GM21723 (cell line): ENCODE measurements around the gene MGLL.

ENCODE experiments used
- ATAC-seq: cut with Tn5 transposase; IDR thresholded peaks from one replicate; pipeline ENCODE4 v1.9.1; 2021; ENCODE audit warnings: mild to moderate bottlenecking, moderate library complexity; ENCODE audit not compliant: unreplicated experiment

The MGLL gene

GRCh38 chr3:127744875-127745274, 77.4 kb downstream of the MGLL start:
- no peak for ATAC-seq

- no peak for ATAC-seq
These were observed 78.0 kb downstream of the MGLL start for GRCh38 chr3:127744253-127744815.

GRCh38 chr3:127743351-127744252, 78.7 kb downstream of the MGLL start:
- ATAC-seq = no peak

- ATAC-seq = no peak
These were observed 79.7 kb downstream of the MGLL start for GRCh38 chr3:127742580-127742979.

- ATAC-seq = no peak
These were observed 80.6 kb downstream of the MGLL start for GRCh38 chr3:127741690-127742089.

GRCh38 chr3:127741246-127741645, 81.1 kb downstream of the MGLL start:
- no peak for ATAC-seq

GRCh38 chr3:127740136-127740915, 82.0 kb downstream of the MGLL start:
- ATAC-seq = no peak

GRCh38 chr3:127739347-127740135, 82.8 kb downstream of the MGLL start:
- no peak for ATAC-seq

GRCh38 chr3:127738192-127738840, 84.0 kb downstream of the MGLL start:
- ATAC-seq = no peak

GRCh38 chr3:127736801-127737539, 85.3 kb downstream of the MGLL start:
- no peak for ATAC-seq

- ATAC-seq = peak; percentile 75
These were observed 86.3 kb downstream of the MGLL start for GRCh38 chr3:127735767-127736693.

GRCh38 chr3:127734754-127735473, 87.4 kb downstream of the MGLL start:
- no peak for ATAC-seq

GRCh38 chr3:127734181-127734720, 88.1 kb downstream of the MGLL start:
- no peak for ATAC-seq

GRCh38 chr3:127733781-127734180, 88.5 kb downstream of the MGLL start:
- ATAC-seq = no peak

GRCh38 chr3:127732879-127733350, 89.4 kb downstream of the MGLL start:
- ATAC-seq = no peak

- no peak for ATAC-seq
These were observed 90.0 kb downstream of the MGLL start for GRCh38 chr3:127732303-127732702.

- ATAC-seq = no peak
These were observed 90.6 kb downstream of the MGLL start for GRCh38 chr3:127731546-127732289.
